Right lobe of liver (tissue), 6 donors: ENCODE measurements around the gene COMMD6. TPM values are rescaled to one million over a fixed set of nuclear protein-coding genes. Genes with fewer than 3 reads are reported as not detected.

Source experiments
- ATAC-seq, 4 donors: fragments of 200-7000 bp; cut with Tn5 transposase; one replicate each; pipeline ENCODE4 v1.9.1; 2020; ENCODE audit warnings: mild to moderate bottlenecking in 4 of 4, moderate library complexity in 4 of 4
- DNase-seq, 3 donors: peaks; one replicate each; pipeline ENCODE4 v3.0.0-alpha.2; 2020
- H3K27ac ChIP-seq, 3 donors: fragments of 200-600 bp; one replicate each; pipeline ENCODE4 v1.8.0; 2022
- H3K27me3 ChIP-seq, 2 donors: fragments of 200-600 bp; one replicate each; pipeline ENCODE4 v1.8.0; 2022
- H3K36me3 ChIP-seq, 4 donors: fragments of 200-600 bp; sonication (generic) in 1 of 4; one replicate each; pipeline versions ENCODE4 v1.5.1 to v1.8.0; 2017 to 2022; ENCODE audit warnings: control low read depth in 1 of 4
- H3K4me1 ChIP-seq, 4 donors: fragments of 200-600 bp; sonication (generic) in 1 of 4; one replicate each; pipeline versions ENCODE4 v1.5.1 to v1.8.0; 2017 to 2022; ENCODE audit warnings: control low read depth in 1 of 4
- H3K4me3 ChIP-seq, 3 donors: fragments of 200-600 bp; one replicate each; pipeline ENCODE4 v1.8.0; 2022
- H3K9me3 ChIP-seq, 4 donors: fragments of 200-600 bp; sonication (generic) in 1 of 4; one replicate each; pipeline versions ENCODE4 v1.5.1 to v1.8.0; 2017 to 2022; ENCODE audit warnings: control low read depth in 1 of 4
- POLR2A ChIP-seq: fragments of 450-650 bp; IDR thresholded peaks from one replicate; pipeline ENCODE4 v1.6.1; 2017; ENCODE audit warnings: antibody characterized with exemption, mild to moderate bottlenecking
- WGBS: methylation state at CpG from one replicate; pipeline ENCODE4 v1.1.6; 2018; ENCODE audit warnings: low coverage, low lambda C conversion rate; ENCODE audit not compliant: insufficient coverage; ENCODE audit errors: missing lambda C conversion rate; 5-methylcytosine and 5-hydroxymethylcytosine counted together
- intact Hi-C, 2 donors: fragments of 100-400 bp; cut with DNase I; formaldehyde crosslinking; loops; one replicate each; pipeline versions ENCODE4 v1.11.2 to v1.14.1; 2022
- total RNA-seq, 6 experiments: library from RNA; depleted of rRNA in 2 of 6; stranded (reverse); fragments of >200 nt in 2 of 6; fragmentation: NEBNext Ultra II Directional in 3 of 6; extraction: Animal tissue kit (Norgen Biotek cat#: 25700) in 3 of 6; gene quantifications; one replicate each; pipeline versions ENCODE4 v1.1.0 to v1.2.4, GENCODE V29; 2016 to 2023
- TF ChIP-seq, protein P1 (sequence below), 4 donors: fragments of 200-600 bp in 3 of 4; fragments of 450-650 bp in 1 of 4; IDR thresholded peaks; one replicate each; pipeline versions ENCODE4 v1.5.1 to v1.8.0; 2016 to 2022; ENCODE audit warnings: antibody characterized with exemption in 4 of 4, mild to moderate bottlenecking in 2 of 4
- donor health status: DM: no; HTN: yes; CAD: no.
- donor health status: DM: no; HTN: no; CAD: no.
- donor health status: DM: no; HTN: no; CAD: no.
- donor health status: DM: no; HTN: yes; CAD: no.
- donor health status: DM: no; HTN: yes; CAD: no.

Gene COMMD6
- total RNA-seq, 6 experiments from 2014 or later: 35.0 to 86.1 (median 58.2) TPM

DNA sequence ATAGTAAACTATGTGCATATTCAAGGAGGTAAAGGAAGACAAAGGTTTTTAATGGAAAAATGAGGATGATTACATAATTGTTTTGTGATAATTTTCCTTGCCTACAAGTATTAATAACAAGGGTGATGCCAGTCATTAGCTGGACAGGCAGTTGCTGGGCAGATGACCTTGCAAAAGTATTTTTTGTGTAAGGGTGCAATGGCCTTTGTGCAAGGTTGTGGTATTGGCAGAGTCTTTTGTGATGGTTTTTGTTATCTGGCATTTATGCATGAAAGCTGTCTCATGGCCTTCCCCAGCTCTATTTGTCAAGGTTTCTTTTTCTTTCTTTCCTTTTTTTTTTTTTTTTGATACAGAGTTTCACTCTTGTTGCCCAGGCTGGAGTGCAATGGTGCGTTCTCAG, 4.3 kb upstream of the COMMD6 start:
- intact Hi-C loops: loop anchor here in 1 of 2 donors (10.0 kb wide), 1 partner anchor 57 kb away; the partner anchor contains the start of gene TBC1D4
- no peak for DNase-seq
- 100% methylated on average over 1 of the region's 1 CpG for WGBS

DNA sequence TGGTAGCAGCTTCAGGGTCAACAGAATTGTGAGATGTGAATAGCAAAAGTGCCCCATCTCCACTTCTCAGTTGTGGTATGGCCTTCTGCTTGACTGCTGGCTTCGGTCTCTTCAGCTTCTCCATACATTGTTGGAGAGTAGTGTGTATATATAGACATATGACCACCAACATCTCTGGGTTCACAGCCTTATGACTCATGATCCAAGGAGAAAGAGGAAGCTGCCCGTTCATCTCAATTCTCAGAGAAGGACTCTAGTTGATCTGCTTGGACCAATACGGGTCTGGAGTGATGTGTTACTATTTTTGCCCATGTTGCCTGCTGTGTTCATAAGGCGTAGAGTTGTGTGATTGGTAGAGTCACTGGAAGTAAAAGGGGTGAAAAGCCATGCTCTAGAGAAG, 3.6 kb upstream of the COMMD6 start:
- no peak for ATAC-seq
- no peak overlapping the region for H3K4me3 ChIP-seq
- TF ChIP-seq POLR2A: no peak
- TF ChIP-seq, protein P1, sequence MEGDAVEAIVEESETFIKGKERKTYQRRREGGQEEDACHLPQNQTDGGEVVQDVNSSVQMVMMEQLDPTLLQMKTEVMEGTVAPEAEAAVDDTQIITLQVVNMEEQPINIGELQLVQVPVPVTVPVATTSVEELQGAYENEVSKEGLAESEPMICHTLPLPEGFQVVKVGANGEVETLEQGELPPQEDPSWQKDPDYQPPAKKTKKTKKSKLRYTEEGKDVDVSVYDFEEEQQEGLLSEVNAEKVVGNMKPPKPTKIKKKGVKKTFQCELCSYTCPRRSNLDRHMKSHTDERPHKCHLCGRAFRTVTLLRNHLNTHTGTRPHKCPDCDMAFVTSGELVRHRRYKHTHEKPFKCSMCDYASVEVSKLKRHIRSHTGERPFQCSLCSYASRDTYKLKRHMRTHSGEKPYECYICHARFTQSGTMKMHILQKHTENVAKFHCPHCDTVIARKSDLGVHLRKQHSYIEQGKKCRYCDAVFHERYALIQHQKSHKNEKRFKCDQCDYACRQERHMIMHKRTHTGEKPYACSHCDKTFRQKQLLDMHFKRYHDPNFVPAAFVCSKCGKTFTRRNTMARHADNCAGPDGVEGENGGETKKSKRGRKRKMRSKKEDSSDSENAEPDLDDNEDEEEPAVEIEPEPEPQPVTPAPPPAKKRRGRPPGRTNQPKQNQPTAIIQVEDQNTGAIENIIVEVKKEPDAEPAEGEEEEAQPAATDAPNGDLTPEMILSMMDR (IDR thresholded peaks at IDR 0.05): no peak
- intact Hi-C loops: loop anchor here in 1 of 2 donors (10.0 kb wide), 1 partner anchor 56 kb away; the partner anchor contains the start of gene TBC1D4
- peaks cover 0 to 9% (median 0%) of the 10 kb centered on the region in 4 donors for H3K4me1 ChIP-seq
- H3K27me3 ChIP-seq: no peaks in the 10 kb centered on the region
- H3K36me3 ChIP-seq: no peaks in the 10 kb centered on the region
- WGBS: 31% methylated on average over 3 of the region's 4 CpGs
- no peak for DNase-seq
- no peak overlapping the region for H3K27ac ChIP-seq
- H3K9me3 ChIP-seq: no peaks in the 10 kb centered on the region

More for the DNA sequence above, 4.3 kb upstream of the COMMD6 start:
- Histone ChIP-seq H3K9me3 (no peaks in the 10 kb centered on the region), H3K4me1 (peaks cover 0 to 6% (median 0%) of the 10 kb centered on the region in 4 donors), H3K36me3 (no peaks in the 10 kb centered on the region), H3K27ac (no peak overlapping the region), H3K27me3 (no peaks in the 10 kb centered on the region), H3K4me3 (no peak overlapping the region)
- no peak for ATAC-seq
- no peak for TF ChIP-seq POLR2A
- TF ChIP-seq, protein P1 (IDR thresholded peaks at IDR 0.05): no peak

DNA sequence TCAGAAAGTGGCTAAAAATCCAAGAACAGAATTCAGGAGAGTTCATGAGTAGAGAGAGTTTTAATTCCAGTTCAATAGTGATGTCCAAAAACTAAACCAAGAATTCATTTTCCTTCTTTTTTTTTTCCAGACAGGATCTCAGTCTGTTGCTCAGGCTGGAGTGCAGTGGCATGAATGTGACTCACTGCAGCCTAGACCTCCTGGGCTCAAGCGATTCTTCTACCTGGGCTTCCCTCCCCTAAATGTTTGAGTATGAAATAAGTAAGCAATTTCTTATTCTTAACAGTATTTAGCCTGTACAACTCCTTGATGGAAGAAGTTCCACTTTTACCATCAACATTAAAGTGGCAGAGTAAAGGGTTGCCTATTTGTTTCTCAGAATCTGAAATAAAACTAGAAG, 3.8 kb downstream of the COMMD6 start:
- no peak for TF ChIP-seq POLR2A
- TF ChIP-seq, protein P1 (IDR thresholded peaks at IDR 0.05): no peak
- Histone ChIP-seq H3K36me3 (no peaks in the 10 kb centered on the region), H3K9me3 (no peaks in the 10 kb centered on the region), H3K4me3 (no peak overlapping the region), H3K27ac (no peak overlapping the region), H3K27me3 (no peaks in the 10 kb centered on the region), H3K4me1 (peaks cover 0 to 31% (median 8%) of the 10 kb centered on the region in 4 donors)
- ATAC-seq (no peak), DNase-seq (no peak)
- intact Hi-C loops: no loop called here
- 100% methylated on average over 1 of the region's 1 CpG for WGBS

DNA sequence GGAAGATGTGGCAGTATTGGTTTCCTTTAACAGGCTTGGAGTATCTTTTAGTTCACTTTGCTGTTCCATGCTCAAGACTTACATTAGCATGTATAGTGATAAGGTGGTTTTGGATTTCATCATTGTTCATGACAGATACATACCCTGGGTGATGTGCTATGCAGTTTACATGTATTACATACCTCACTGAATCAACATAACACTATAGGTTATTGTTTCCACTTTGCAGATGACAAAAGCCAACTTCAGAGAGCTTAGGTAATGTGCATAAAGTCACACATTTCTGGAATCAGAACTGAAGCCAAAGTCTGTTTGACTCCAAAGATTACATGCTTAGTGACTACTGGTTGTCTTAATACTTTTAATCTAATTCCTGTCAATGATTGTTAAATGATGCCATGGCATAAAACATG, 7.1 kb downstream of the COMMD6 start:
- Histone ChIP-seq H3K36me3 (peaks cover 0 to 5% (median 0%) of the 10 kb centered on the region in 4 donors), H3K4me1 (peaks cover 0 to 23% (median 8%) of the 10 kb centered on the region in 4 donors), H3K4me3 (no peak overlapping the region), H3K9me3 (no peaks in the 10 kb centered on the region), H3K27me3 (no peaks in the 10 kb centered on the region), H3K27ac (peak overlapping the region in 2 of 3 donors; percentile 16 to 24)
- no peak for DNase-seq
- intact Hi-C loops: no loop called here
- no peak for TF ChIP-seq POLR2A
- TF ChIP-seq, protein P1 (IDR thresholded peaks at IDR 0.05): no peak
- ATAC-seq: peak; percentile 84 to 96 (median 91)

DNA sequence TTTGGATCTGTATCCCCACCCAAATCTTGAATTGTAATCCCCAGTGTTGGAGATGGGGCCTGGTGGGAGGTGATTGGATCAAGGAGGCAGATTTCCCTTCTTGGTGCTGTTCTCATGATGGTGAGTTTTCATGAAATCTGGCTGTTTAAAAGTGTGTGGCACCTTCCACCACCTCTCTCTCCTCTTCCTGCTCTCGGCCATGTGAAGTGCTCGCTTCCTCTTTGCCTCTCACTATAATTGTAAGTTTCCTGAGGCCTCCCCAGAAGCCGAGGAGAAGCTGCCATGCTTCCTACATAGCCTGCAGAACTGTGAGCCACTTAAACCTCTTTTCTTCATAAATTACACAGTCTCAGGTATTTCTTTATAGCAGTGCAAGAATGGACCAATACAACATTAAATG, 15.7 kb downstream of the COMMD6 start:
- intact Hi-C loops: no loop called here
- ATAC-seq (no peak), DNase-seq (no peak)
- no peak for TF ChIP-seq POLR2A
- TF ChIP-seq, protein P1 (IDR thresholded peaks at IDR 0.05): no peak
- Histone ChIP-seq H3K36me3 (peaks cover 0 to 4% (median 0%) of the 10 kb centered on the region in 4 donors), H3K4me1 (no peaks in the 10 kb centered on the region), H3K27me3 (no peaks in the 10 kb centered on the region), H3K9me3 (no peaks in the 10 kb centered on the region), H3K4me3 (no peak overlapping the region), H3K27ac (no peak overlapping the region)
- WGBS: 85% methylated on average over 3 of the region's 3 CpGs
